Fibroblast of lung (primary cell): Measurements from ENCODE around the gene LDHAL6A.

Source experiments
- CTCF ChIP-seq, 2 donors: IDR thresholded peaks in 1 of 2; conservative IDR thresholded peaks in 1 of 2; 1 replicate in 1 of 2; 2 replicates in 1 of 2; pipeline ENCODE4 v1.5.1; 2011 to 2012; ENCODE audit warnings: low read length in 2 of 2, control low read depth in 1 of 2, inconsistent platforms in 1 of 2, low read depth in 1 of 2, mild to moderate bottlenecking in 1 of 2
- EZH2 ChIP-seq: IDR thresholded peaks from 2 replicates; pipeline ENCODE4 v1.5.1; 2012; ENCODE audit warnings: low read length, control low read depth, mild to moderate bottlenecking; ENCODE audit errors: missing control alignments

DNA sequence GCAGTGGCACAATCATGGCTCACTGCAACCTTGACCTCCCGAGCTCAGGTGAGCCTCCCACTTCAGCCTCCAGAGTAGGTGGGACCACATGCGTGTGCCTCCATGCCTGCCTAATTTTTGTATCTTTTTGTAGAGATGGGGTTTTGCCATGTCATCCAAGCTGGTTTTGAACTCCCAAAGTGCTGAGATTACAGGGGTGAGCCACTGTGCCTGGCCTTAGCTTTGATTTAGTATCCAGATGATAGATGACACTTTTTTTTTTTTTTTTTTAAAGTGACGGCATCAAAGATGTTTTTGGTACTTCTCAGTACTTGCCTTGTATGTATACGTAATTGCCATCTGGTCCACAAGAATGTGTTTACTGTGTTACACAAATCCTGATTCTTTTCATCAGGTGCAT, 23.4 kb downstream of the LDHAL6A start:
- TF ChIP-seq CTCF (conservative IDR thresholded peaks at IDR 0.05 in 1 of 2, IDR thresholded peaks at IDR 0.05 in 1 of 2; ENCODE audit: low read depth in 1 of 2, low read length in 2 of 2) (no peak), EZH2 (no peak)
